H1 (cell line): ENCODE measurements around the gene IFNGR1. TPM values are rescaled to one million over a fixed set of nuclear protein-coding genes. Genes with fewer than 3 reads are reported as not detected.

Experiments used
- CTCF ChIA-PET: fragments of 300-600 bp; sonication (Branson Sonifier 250); formaldehyde crosslinking; loops from one replicate; lab custom pipeline; 2021; ENCODE audit not compliant: partially characterized antibody; lab: Charles Lee
- POLR2A ChIA-PET: fragments of 300-600 bp; sonication (Branson Sonifier 250); formaldehyde crosslinking; loops from one replicate; lab custom pipeline; 2021; ENCODE audit warnings: inconsistent platforms; ENCODE audit not compliant: partially characterized antibody; lab: Charles Lee
- DNase-seq, 2 experiments: peaks; one replicate each; pipeline versions ENCODE4 v3.0.0 to v3.0.0-alpha.2; 2010 to 2022; ENCODE audit warnings: low spot score in 2 of 2, low read depth in 1 of 2, mixed read lengths in 1 of 2
- FAIRE-seq: peaks from 2 replicates; lab custom pipeline; 2011; peaks lifted over from hg19 to GRCh38; lab: Jason Lieb, UNC
- H2AFZ ChIP-seq: 2 replicates; pipeline ENCODE4 v1.8.1; 2012; ENCODE audit warnings: low read length, inconsistent platforms
- H2AK5ac ChIP-seq: 2 replicates; pipeline ENCODE4 v1.6.1; 2013; ENCODE audit warnings: low read depth, low read length
- H2BK120ac ChIP-seq: replicated peaks from 2 replicates; pipeline ENCODE3; 2013; ENCODE audit warnings: low read depth, low read length, inconsistent platforms
- H2BK12ac ChIP-seq: 2 replicates; pipeline ENCODE4 v1.6.1; 2013; ENCODE audit warnings: low read depth, low read length
- H2BK15ac ChIP-seq: 2 replicates; pipeline ENCODE4 v1.6.1; 2013; ENCODE audit warnings: low read length
- H2BK20ac ChIP-seq: 2 replicates; pipeline ENCODE4 v1.6.1; 2013; ENCODE audit warnings: low read length
- H2BK5ac ChIP-seq: 2 replicates; pipeline ENCODE4 v1.6.1; 2013; ENCODE audit warnings: low read depth, low read length
- H3K14ac ChIP-seq: 2 replicates; pipeline ENCODE4 v1.6.1; 2013; ENCODE audit warnings: inconsistent platforms; ENCODE audit not compliant: insufficient read length
- H3K18ac ChIP-seq: 2 replicates; pipeline ENCODE4 v1.6.1; 2013; ENCODE audit warnings: low read length; ENCODE audit errors: extremely low read depth
- H3K23ac ChIP-seq: 2 replicates; pipeline ENCODE4 v1.6.1; 2013; ENCODE audit warnings: inconsistent platforms; ENCODE audit not compliant: insufficient read length
- H3K23me2 ChIP-seq: 2 replicates; pipeline ENCODE4 v1.6.1; 2013; ENCODE audit warnings: low read depth, low read length
- H3K27ac ChIP-seq: 2 replicates; pipeline ENCODE4 v1.6.1; 2011; ENCODE audit warnings: low read depth, low read length, inconsistent platforms
- H3K27me3 ChIP-seq, 4 experiments: replicated peaks in 1 of 4; 1 replicate in 1 of 4; 2 replicates in 3 of 4; pipeline versions ENCODE4 v1.6.1 to v1.8.1; 2011 to 2013; ENCODE audit warnings: low read length in 3 of 4, mild to moderate bottlenecking in 3 of 4, inconsistent platforms in 2 of 4, mixed read lengths in 2 of 4, moderate library complexity in 1 of 4; ENCODE audit not compliant: control insufficient read depth in 3 of 4, insufficient read depth in 3 of 4; ENCODE audit errors: extremely low read depth in 1 of 4
- H3K36me3 ChIP-seq, 4 experiments: 2 replicates each; pipeline versions ENCODE4 v1.6.1 to v1.8.1; 2011 to 2013; ENCODE audit warnings: mild to moderate bottlenecking in 4 of 4, low read length in 3 of 4, moderate library complexity in 2 of 4, control low read depth in 1 of 4, inconsistent platforms in 1 of 4; ENCODE audit not compliant: insufficient read depth in 4 of 4, control insufficient read depth in 2 of 4
- H3K4ac ChIP-seq: replicated peaks from 2 replicates; pipeline ENCODE3; 2013; ENCODE audit warnings: low read length, low read depth, mixed read lengths, inconsistent platforms; ENCODE audit not compliant: insufficient read length
- H3K4me1 ChIP-seq, 4 experiments: replicated peaks in 1 of 4; 1 replicate in 1 of 4; 2 replicates in 3 of 4; pipeline versions ENCODE4 v1.6.1 to v1.8.1; 2011 to 2013; ENCODE audit warnings: low read length in 3 of 4, inconsistent platforms in 2 of 4, mixed read lengths in 1 of 4; ENCODE audit not compliant: insufficient read depth in 4 of 4, control insufficient read depth in 3 of 4
- H3K4me2 ChIP-seq, 2 experiments: 2 replicates each; pipeline versions ENCODE4 v1.6.1 to v1.8.1; 2011 to 2013; ENCODE audit warnings: low read depth in 2 of 2, low read length in 2 of 2, control low read depth in 1 of 2, inconsistent platforms in 1 of 2, mild to moderate bottlenecking in 1 of 2; ENCODE audit not compliant: insufficient read depth in 1 of 2
- H3K4me3 ChIP-seq, 4 experiments: fragments of 200-600, 300-600 bp in 1 of 4; sonication (generic), shearing (Covaris generic), sonication (Bioruptor Twin) in 1 of 4; 2 replicates each; pipeline versions ENCODE4 v1.5.1 to v1.8.1; 2011 to 2016; ENCODE audit warnings: low read length in 4 of 4, low read depth in 3 of 4, control low read depth in 2 of 4, inconsistent platforms in 2 of 4, mild to moderate bottlenecking in 2 of 4, mixed read lengths in 1 of 4, moderate library complexity in 1 of 4; ENCODE audit not compliant: insufficient read depth in 2 of 4; ENCODE audit errors: extremely low read depth in 1 of 4
- H3K56ac ChIP-seq: replicated peaks from 2 replicates; pipeline ENCODE3; 2013; ENCODE audit warnings: low read depth, mild to moderate bottlenecking, mixed read lengths, low read length, inconsistent platforms; ENCODE audit not compliant: insufficient read length
- H3K79me1 ChIP-seq: 2 replicates; pipeline ENCODE4 v1.6.1; 2013; ENCODE audit warnings: low read depth, low read length, control low read depth
- H3K79me2 ChIP-seq, 2 experiments: 2 replicates each; pipeline versions ENCODE4 v1.6.1 to v1.8.1; 2012 to 2013; ENCODE audit warnings: low read length in 2 of 2, mild to moderate bottlenecking in 2 of 2, inconsistent platforms in 1 of 2; ENCODE audit not compliant: insufficient read depth in 2 of 2, control insufficient read depth in 1 of 2
- H3K9ac ChIP-seq, 4 experiments: replicated peaks in 1 of 4; 1 replicate in 1 of 4; 2 replicates in 3 of 4; pipeline versions ENCODE4 v1.6.1 to v1.8.1; 2011 to 2013; ENCODE audit warnings: low read depth in 3 of 4, low read length in 3 of 4, control low read depth in 2 of 4, mild to moderate bottlenecking in 2 of 4, moderate library complexity in 2 of 4, inconsistent platforms in 1 of 4; ENCODE audit errors: extremely low read depth in 1 of 4
- H3K9me3 ChIP-seq, 2 experiments: 2 replicates each; pipeline versions ENCODE4 v1.6.1 to v1.8.1; 2012 to 2013; ENCODE audit warnings: mild to moderate bottlenecking in 2 of 2, moderate library complexity in 2 of 2, control low read depth in 1 of 2, inconsistent platforms in 1 of 2, low read depth in 1 of 2, low read length in 1 of 2, mixed read lengths in 1 of 2; ENCODE audit not compliant: insufficient read depth in 2 of 2
- H4K20me1 ChIP-seq, 2 experiments: replicated peaks in 1 of 2; 2 replicates each; pipeline versions ENCODE3 to v1.8.1; 2011 to 2013; ENCODE audit warnings: inconsistent platforms in 2 of 2, low read length in 2 of 2, mild to moderate bottlenecking in 1 of 2; ENCODE audit not compliant: insufficient read depth in 2 of 2, control insufficient read depth in 1 of 2
- H4K5ac ChIP-seq: 2 replicates; pipeline ENCODE4 v1.6.1; 2013; ENCODE audit warnings: low read length, low read depth, mixed read lengths, inconsistent platforms; ENCODE audit not compliant: insufficient read length
- H4K8ac ChIP-seq: 2 replicates; pipeline ENCODE4 v1.8.0; 2013; ENCODE audit warnings: mild to moderate bottlenecking, moderate library complexity, low read length, inconsistent platforms; ENCODE audit not compliant: insufficient read depth; ENCODE audit errors: extremely low read depth
- H4K91ac ChIP-seq: replicated peaks from 2 replicates; pipeline ENCODE3; 2013; ENCODE audit warnings: low read length, mixed read lengths, inconsistent platforms; ENCODE audit not compliant: insufficient read length
- WGBS, 2 experiments: shearing (Covaris generic) in 1 of 2; methylation state at CpG; one replicate each; pipeline versions ENCODE4 v1.1.6 to v1.1.7; 2013 to 2015; ENCODE audit warnings: low lambda C conversion rate in 2 of 2, mixed read lengths in 2 of 2, inconsistent platforms in 1 of 2, low coverage in 1 of 2, missing lambda C conversion rate in 1 of 2; ENCODE audit not compliant: insufficient replicate concordance in 2 of 2, insufficient coverage in 1 of 2, insufficient read length in 1 of 2; ENCODE audit errors: extremely low coverage in 1 of 2, missing lambda C conversion rate in 1 of 2; 5-methylcytosine and 5-hydroxymethylcytosine counted together
- polyA plus RNA-seq, 7 experiments: library from polyadenylated mRNA; depleted of rRNA in 3 of 7; stranded (reverse) in 5 of 7; unstranded in 2 of 7; fragments of >200 nt in 5 of 7; fragments of 200-250 nt in 2 of 7; gene quantifications; 1 replicate in 5 of 7; 2 replicates in 1 of 7; 4 replicates in 1 of 7; pipeline versions ENCODE4 v1.2.1 to v1.2.3, GENCODE V29; 2011 to 2013; ENCODE audit warnings: missing spikeins in 2 of 7, mixed read lengths in 2 of 7
- total RNA-seq: library from RNA; stranded (reverse); fragmentation: NEBNext Ultra II Directional; extraction: Animal tissue kit (Norgen Biotek cat#: 25700); gene quantifications from 2 replicates; pipeline ENCODE4 v1.2.1, GENCODE V29; 2021

Gene IFNGR1
- total and polyA plus RNA-seq, 2 of the 8 experiments (the other 6 are each of a cell fraction or from before 2014, with no cell fraction given), result 9.7 to 20.9 TPM

- Histone ChIP-seq H3K4ac (no peak overlapping the region), H3K27ac (no peak overlapping the region), H3K27me3 (no peaks in the 10 kb centered on the region), H3K23ac (no peak overlapping the region), H3K9me3 (peaks cover 0 to 11% of the 10 kb centered on the region in 2 experiments; a peak in 2 of 4 replicates), H3K9ac (no peak overlapping the region), H2AFZ (no peak overlapping the region), H3K79me1 (no peaks in the 10 kb centered on the region), H3K23me2 (no peaks in the 10 kb centered on the region; the same call in 1 of the 2 replicates), H4K91ac (no peak overlapping the region), H4K5ac (no peak overlapping the region), H2BK15ac (no peak overlapping the region), H2BK5ac (no peak overlapping the region), H3K56ac (no peak overlapping the region), H2BK12ac (no peak overlapping the region), H2BK120ac (no peak overlapping the region), H4K8ac (no peak overlapping the region), H3K79me2 (no peaks in the 10 kb centered on the region), H3K18ac (no peak overlapping the region), H2AK5ac (no peak overlapping the region), H2BK20ac (no peak overlapping the region), H3K4me1 (no peaks in the 10 kb centered on the region), H3K36me3 (no peaks in the 10 kb centered on the region; a peak in 1 of 8 replicates), H3K4me3 (no peak overlapping the region), H3K4me2 (no peak overlapping the region), H4K20me1 (no peaks in the 10 kb centered on the region), H3K14ac (no peak overlapping the region)
- DNase-seq (no peak), FAIRE-seq (no peak)
- 88% methylated on average over 2 of the region's 2 CpGs; no CpG with 5 or more reads in 1 of the 2 experiments for WGBS, 2 experiments
- CTCF ChIA-PET, result no interaction called here
- POLR2A ChIA-PET, result no interaction called here
These were observed 63.4 kb downstream of the IFNGR1 start for GRCh38 chr6:137155830-137156229.
